ENCODE data around the gene HNRNPH1.
"Not testable (repeated sequence)": the region's sequence is repeated elsewhere in the genome, so short reads cannot be mapped to it uniquely, and the experiment has no call there.

- TF ChIP-seq, protein P1, sequence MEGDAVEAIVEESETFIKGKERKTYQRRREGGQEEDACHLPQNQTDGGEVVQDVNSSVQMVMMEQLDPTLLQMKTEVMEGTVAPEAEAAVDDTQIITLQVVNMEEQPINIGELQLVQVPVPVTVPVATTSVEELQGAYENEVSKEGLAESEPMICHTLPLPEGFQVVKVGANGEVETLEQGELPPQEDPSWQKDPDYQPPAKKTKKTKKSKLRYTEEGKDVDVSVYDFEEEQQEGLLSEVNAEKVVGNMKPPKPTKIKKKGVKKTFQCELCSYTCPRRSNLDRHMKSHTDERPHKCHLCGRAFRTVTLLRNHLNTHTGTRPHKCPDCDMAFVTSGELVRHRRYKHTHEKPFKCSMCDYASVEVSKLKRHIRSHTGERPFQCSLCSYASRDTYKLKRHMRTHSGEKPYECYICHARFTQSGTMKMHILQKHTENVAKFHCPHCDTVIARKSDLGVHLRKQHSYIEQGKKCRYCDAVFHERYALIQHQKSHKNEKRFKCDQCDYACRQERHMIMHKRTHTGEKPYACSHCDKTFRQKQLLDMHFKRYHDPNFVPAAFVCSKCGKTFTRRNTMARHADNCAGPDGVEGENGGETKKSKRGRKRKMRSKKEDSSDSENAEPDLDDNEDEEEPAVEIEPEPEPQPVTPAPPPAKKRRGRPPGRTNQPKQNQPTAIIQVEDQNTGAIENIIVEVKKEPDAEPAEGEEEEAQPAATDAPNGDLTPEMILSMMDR (conservative IDR thresholded peaks at IDR 0.05; ENCODE audit: low read length), result not testable (repeated sequence)
- TF ChIP-seq EZH2phosphoT487 (IDR thresholded peaks at IDR 0.05; ENCODE audit: borderline replicate concordance), result not testable (repeated sequence)
These were observed 19.9 kb upstream of the HNRNPH1 start for GRCh38 chr5:179643141-179643920.

Measured in Loucy (cell line).